HL-60/S4 (cell line): ENCODE data around the gene SCN4A.

Source experiments
- in situ Hi-C: fragments of 300-500 bp; cut with MboI; formaldehyde crosslinking; loops from 2 replicates; pipeline ENCODE4 v1.14.3; 2022; ENCODE audit warnings: low sequenced_read_pairs

Gene SCN4A

DNA sequence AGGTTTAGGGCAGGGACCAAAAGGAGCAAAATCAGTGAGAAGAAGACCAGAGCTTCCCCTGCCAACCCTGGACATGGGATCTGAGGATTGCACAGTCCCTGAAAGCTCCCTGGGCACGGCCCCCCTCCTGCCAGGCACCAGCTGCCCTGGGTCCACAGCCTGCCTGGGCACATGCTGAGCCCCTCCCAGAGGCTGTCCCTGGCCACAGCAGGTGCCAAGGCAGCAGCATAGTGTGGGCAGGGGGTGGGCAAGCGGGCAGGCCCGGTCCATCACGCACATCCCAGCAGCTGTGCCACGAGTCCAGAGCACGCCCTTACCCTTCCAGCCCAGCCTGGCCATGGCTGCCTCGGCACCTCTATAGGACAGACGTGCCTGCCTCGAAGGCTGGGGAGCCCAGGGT is 12.7 kb downstream of the SCN4A start:
- in situ Hi-C loops: no loop called here

DNA sequence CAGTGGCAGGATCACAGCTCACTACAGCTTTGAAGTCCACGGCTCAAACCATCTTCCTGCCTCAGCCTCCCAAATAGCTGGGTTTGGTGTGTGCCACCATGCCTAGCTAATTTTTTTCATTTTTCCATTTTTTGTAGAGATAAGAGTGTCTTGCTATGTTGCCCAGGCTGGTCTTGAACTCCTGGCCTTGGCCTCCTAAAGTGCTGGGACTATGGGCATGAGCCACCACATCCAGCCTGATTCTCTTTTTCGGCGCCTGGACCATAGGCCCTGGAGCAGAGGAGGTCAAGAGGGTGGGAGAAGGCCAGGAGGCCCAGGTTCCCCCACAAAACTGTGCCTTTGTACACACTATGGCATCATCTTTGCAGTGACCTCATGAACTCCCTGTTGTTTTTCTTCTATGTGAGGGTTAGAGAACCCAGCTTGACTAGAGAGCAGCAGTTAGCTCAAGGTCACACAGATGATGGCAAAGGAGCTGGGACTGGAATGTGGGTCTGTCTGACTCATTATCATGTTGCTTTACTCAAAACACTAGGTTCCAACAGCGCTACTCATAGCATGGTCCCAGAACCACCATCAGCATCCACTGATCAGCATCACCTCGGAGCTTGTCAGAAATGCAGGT is 16.3 kb downstream of the SCN4A start:
- in situ Hi-C loops: no loop called here

GRCh38 chr17:63955791-63956190 is 16.9 kb downstream of the SCN4A start:
- in situ Hi-C loops: no loop called here

DNA sequence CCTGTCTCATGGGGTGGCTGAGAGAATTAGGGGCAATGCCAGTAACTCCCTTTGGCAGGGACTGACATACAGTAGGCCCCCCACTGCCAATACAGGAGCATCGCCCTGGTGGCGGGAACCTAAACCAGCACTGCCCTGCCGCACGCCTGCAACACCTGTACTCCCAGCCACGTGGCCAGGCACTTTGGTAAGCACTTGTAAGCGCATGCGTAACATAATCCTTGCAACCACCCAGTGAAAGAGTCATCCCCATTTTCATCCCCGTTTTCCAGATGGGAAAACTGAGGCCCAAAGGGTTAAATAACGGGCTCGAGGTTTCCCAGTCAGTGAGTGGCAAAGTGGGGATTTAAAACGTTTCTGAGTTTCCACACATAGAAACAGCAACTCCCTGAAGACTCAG is 17.5 kb downstream of the SCN4A start:
- in situ Hi-C loops: no loop called here

- in situ Hi-C loops: no loop called here
Measured at GRCh38 chr17:63954402-63955063, 18.2 kb downstream of the SCN4A start.

DNA sequence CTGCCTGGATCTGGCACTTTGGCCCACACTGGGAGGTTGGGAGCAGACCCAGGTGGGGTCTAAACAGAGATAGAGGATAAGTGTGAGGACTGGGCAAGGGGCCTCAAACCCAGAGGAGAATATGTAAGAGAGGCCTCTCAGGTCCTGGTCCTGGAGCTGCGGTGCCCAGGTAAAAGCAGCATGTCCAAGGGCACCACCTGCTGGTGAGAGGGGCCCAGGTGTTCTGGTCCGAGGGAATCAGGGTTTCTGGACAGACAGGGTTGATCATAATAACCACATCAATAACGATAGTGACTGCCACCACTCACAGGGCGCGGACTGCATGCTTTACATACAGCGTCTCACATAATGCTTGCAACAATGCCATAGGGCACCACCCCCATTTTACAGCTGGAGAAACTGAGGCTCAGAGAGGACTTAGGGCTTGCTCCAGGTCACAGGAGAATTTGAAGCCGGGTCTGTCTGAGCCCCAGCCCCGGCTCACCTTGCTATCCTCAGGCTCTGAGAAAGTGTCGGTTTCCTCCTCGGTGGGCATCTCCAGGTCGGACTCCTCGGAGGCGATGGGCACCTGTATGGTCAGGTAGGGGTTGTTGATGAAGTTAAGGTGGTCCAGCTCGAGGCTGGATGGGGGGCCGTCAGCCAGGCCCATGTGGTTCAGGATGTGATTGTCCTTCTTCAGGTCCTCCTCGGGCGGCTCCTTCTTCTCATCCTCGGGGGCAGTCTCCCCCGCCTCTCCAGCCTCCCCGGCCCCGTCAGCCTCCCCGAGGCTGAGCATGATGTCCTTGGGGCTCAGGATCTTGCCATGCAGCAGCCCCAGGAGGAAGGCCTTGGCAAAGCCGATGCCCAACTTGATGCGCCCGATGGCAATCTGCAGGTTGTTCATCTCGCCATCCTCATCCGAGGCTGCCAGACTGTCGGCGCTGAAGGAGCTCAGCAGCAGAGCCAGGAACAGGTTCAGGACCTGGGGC is 21.5 kb downstream of the SCN4A start:
- in situ Hi-C loops: no loop called here

- in situ Hi-C loops: no loop called here
Measured at GRCh38 chr17:63949576-63950250, 23.0 kb downstream of the SCN4A start.

DNA sequence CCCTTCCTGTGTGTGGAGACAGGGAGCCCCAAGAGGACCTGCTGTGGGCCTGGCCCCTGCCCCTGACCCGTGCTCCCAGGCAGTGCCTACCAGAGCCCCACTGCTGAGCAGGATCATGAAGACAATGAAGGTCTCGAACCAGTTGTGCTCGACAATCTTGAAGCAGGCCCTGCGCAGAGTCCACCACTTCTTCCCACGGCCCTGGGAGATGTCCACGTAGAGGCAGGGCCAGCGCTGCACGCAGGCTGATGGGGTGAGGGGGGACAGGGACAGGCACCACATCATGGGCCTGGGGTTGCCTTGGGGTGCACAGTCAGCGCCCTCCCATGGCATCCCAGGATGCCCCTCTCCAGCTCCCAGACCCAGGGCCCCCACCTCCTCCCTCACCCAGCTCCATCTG is 24.2 kb downstream of the SCN4A start:
- in situ Hi-C loops: no loop called here

DNA sequence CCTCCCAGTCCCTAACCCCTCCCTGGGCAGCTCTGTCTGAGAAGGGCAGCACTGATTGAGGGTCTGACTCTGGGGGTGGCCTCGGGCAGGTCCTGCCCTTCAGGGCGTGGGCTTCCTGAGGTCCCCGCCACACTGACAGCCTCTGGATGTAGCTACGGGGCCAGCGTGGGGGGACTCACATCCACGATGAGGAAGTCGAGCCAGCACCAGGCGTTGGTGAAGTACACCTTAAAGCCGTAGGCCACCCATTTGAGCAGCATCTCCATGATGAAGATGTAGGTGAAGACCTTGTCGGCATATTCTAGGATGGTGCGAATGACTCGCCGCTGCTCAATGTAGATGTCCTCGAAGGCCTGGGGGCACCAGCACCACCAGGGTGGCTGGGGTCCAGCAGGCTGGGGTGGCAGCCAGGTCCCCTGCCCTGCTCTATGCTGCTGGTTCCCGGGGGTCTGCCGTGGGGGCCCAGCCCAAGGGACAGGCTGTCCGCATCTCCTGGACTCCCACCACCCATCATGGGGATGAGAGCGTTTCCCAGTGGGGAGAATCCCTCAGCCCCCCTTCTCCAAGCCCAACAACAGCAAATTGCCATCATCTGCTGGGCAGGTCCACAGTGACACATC is 24.9 kb downstream of the SCN4A start:
- in situ Hi-C loops: no loop called here

GRCh38 chr17:63946440-63947363 is 26.0 kb downstream of the SCN4A start:
- in situ Hi-C loops: no loop called here

DNA sequence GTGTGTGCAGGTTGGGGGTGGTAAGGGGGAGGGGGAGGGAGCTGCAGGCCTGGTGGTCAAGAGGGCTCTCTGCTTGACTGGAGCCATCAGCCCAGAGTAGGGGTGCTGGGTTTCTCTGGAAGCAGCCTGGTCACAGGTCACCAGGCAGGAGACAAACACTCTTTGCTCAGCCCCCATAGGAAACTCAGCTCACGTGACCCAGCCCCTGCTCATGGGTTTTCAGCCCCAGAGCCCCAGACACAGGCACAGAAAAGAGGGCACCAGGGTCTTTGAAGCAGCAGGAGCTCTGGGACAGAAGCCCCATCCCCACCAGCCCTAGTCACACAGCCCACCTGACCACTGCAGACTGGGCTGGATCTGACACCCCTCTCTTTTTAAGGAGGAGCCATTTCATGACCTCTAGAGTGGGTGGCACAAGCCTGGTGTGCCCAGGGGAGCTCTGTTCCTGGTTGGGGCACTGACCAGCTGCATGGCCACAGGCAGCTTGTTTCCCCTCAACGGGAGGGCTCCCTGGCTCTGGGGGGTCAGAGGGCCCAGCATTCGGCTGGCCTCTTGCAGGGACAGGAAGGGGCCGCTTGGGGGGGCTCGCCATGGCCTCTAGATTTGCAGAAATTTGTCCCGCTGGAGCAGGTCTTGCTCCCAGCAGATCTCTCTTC is 26.8 kb downstream of the SCN4A start:
- in situ Hi-C loops: no loop called here

DNA sequence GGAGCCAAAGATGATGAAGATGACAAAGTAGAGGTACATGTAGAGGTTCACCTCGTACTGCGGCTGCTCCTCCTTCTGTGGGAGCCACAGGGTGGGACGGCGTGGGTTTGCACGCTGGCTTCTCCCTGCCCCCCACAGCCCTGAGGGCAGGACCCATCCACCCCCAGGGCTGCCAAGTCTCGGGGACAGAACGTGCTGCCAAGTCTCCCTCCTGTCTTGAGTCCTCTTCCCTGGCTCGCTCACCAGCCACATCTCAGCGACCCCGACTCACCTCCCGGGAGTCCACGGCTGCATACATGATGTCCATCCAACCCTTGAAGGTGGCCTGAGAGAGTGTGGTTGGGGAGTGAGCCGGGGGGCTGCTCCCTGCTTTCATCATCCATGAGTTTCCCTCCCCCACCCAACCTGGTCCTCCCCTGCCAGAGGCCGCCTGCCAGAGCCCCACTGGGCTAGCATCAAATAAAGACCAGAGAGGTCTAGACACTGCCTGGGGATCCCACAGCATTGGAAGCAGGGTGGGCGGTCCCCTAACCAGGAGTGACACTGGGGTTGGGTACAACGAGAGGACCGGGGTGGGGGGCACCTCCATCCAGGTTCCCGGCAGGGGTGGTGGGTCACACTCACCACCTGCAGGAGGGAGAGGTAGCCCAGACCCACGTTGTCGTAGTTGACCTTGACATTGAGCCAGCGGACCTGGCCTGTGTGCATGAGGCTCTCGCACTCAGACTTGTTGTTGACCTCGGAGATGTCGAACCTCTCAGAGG is 27.8 kb downstream of the SCN4A start:
- in situ Hi-C loops: no loop called here

- in situ Hi-C loops: no loop called here
Measured at GRCh38 chr17:63943745-63944144, 29.0 kb downstream of the SCN4A start.

DNA sequence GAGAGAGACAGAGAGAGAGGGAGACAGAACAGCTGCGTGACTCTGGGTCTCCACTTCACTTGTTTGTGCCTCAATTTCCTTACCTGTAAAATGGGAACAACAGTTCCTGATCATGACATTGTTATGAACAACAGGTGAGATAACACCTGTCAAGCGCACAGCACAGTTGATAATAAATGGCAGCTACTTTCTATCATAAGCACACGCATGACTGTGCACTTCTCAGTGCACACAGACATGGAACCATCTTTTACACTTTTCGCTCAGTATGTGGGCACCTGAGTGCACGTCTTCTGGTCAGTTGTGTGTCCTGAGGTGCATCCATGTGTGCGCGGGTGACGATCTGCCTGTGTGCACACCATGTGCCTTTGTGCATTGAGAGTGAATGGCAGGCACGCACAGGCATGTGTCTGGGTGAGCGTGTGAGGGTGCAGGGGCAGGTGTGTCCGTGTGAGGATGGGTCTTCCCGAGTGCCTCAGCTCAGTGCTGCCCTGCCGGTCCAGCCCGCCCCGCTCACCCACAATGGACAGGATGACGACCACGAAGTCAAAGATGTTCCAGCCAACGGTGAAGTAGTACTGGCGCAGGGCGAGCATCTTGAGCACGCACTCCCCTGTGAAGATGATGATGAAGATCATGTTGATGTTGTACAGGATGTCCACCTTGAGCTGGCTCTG is 30.3 kb downstream of the SCN4A start:
- in situ Hi-C loops: no loop called here

GRCh38 chr17:63941751-63942150 is 31.0 kb downstream of the SCN4A start:
- in situ Hi-C loops: no loop called here

DNA sequence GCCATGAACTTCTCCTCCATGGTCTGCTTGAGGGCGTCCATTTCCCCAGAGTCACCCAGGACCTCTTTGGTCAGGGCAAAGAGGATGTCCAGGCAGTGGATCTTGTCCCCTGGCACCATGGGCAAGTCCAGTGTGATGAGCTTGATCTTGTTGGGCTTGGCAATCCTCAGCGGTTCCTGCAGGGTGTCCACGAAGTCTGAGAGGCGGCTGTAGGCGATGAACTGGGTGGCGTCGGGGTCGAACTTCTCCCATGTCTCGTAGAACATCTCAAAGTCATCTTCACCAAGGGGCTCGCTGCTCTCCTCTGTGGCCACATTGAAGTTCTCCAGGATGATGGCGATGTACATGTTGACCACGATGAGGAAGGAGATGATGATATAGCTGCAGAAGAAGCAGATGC is 31.6 kb downstream of the SCN4A start:
- in situ Hi-C loops: no loop called here

DNA sequence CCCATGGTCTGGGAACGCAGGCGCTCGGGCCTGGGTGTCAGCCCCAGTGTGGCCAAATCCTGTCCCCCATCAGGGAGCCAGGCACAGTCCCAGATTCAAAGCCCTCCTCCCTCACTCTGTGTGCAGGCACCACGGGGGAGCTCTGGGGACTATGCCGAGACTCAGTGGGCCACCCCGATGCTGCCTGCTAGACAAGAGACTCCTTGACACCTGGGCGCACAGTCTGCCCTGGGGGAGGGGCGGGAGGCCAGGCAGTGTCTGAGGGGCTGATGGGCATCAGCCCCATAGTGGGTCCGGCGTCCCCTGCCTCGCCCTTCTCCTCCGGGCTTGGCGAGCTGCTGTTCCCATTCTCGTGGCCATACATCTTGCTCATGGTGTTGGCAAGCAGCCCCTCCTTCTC is 32.1 kb downstream of the SCN4A start:
- in situ Hi-C loops: no loop called here

DNA sequence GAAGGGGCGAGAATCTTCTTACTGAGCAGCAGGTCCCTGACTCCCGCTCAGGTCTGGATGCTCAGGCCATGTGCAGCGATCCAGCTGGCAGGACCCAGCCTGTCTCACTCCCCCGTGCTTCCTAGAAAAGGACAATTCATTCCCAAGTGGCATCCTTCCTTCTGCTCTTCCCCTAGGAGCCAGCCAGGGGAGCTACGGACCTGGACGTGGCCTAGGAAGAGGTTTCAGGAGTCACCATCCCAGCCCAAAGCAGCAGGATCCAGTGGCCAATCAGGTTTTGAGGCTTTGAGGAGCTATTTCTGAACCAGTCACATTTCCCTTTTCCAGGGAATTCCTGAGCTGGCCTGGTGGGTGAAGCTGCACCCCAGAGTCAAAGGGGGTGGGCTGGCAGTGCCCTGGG is 32.8 kb downstream of the SCN4A start:
- in situ Hi-C loops: no loop called here
